ENCODE results near the gene CENPU. TPM values are rescaled to one million over a fixed set of nuclear protein-coding genes. Genes with fewer than 3 reads are reported as not detected.
"Not testable (repeated sequence)": the region's sequence is repeated elsewhere in the genome, so short reads cannot be mapped to it uniquely, and the experiment has no call there.

Gene CENPU
- total and polyA plus RNA-seq, 2 donors = 10.7 to 58.0 TPM

GRCh38 chr4:184655889-184656869 lies 77.7 kb downstream of the CENPU start:
- H3K4me1 ChIP-seq (ENCODE audit: control insufficient read depth in 2 of 2, insufficient read depth in 2 of 2, low read length in 2 of 2) = no peaks in the 10 kb centered on the region
- no peaks in the 10 kb centered on the region for H3K9me3 ChIP-seq (ENCODE audit: control insufficient read depth in 2 of 2, insufficient read depth in 1 of 2, low read length in 1 of 2)
- no peak for DNase-seq (ENCODE audit: low read depth in 6 of 9, low spot score in 9 of 9)
- H3K36me3 ChIP-seq (ENCODE audit: control insufficient read depth in 2 of 2, insufficient read depth in 2 of 2, low read length in 1 of 2) = peaks cover 0 to 11% of the 10 kb centered on the region in 2 donors
- 91% methylated on average over 8 of the region's 8 CpGs for WGBS
- no peaks in the 10 kb centered on the region for H3K27me3 ChIP-seq (ENCODE audit: control insufficient read depth in 2 of 2, insufficient read depth in 1 of 2, low read length in 1 of 2)
- H3K27ac ChIP-seq (ENCODE audit: low read depth in 1 of 2, low read length in 1 of 2) = no peak overlapping the region
- H3K4me3 ChIP-seq (ENCODE audit: low read length in 2 of 2) = no peak overlapping the region

- Histone ChIP-seq H3K27me3 (ENCODE audit: control insufficient read depth in 2 of 2, insufficient read depth in 1 of 2, low read length in 1 of 2) (no peaks in the 10 kb centered on the region), H3K9me3 (ENCODE audit: control insufficient read depth in 2 of 2, insufficient read depth in 1 of 2, low read length in 1 of 2) (no peaks in the 10 kb centered on the region), H3K27ac (ENCODE audit: low read depth in 1 of 2, low read length in 1 of 2) (no peak overlapping the region), H3K36me3 (ENCODE audit: control insufficient read depth in 2 of 2, insufficient read depth in 2 of 2, low read length in 1 of 2) (no peaks in the 10 kb centered on the region), H3K4me1 (ENCODE audit: control insufficient read depth in 2 of 2, insufficient read depth in 2 of 2, low read length in 2 of 2) (peaks cover 6 to 10% of the 10 kb centered on the region in 2 donors), H3K4me3 (ENCODE audit: low read length in 2 of 2) (no peak overlapping the region)
- no peak for DNase-seq (ENCODE audit: low read depth in 6 of 9, low spot score in 9 of 9)
- 90% methylated on average over 2 of the region's 2 CpGs for WGBS
These were observed 80.2 kb downstream of the CENPU start for GRCh38 chr4:184653650-184654049.

GRCh38 chr4:184652681-184653080 lies 81.2 kb downstream of the CENPU start:
- H3K9me3 ChIP-seq (ENCODE audit: control insufficient read depth in 2 of 2, insufficient read depth in 1 of 2, low read length in 1 of 2); DNase-seq (ENCODE audit: low read depth in 6 of 9, low spot score in 9 of 9): not testable (repeated sequence)
- peaks cover 7 to 17% of the 10 kb centered on the region in 2 donors for H3K4me1 ChIP-seq (ENCODE audit: control insufficient read depth in 2 of 2, insufficient read depth in 2 of 2, low read length in 2 of 2)

GRCh38 chr4:184651899-184652298 lies 82.0 kb downstream of the CENPU start:
- 97% methylated on average over 8 of the region's 8 CpGs for WGBS
- Histone ChIP-seq H3K27me3 (ENCODE audit: control insufficient read depth in 2 of 2, insufficient read depth in 1 of 2, low read length in 1 of 2) (no peaks in the 10 kb centered on the region), H3K4me1 (ENCODE audit: control insufficient read depth in 2 of 2, insufficient read depth in 2 of 2, low read length in 2 of 2) (peaks cover 12 to 22% of the 10 kb centered on the region in 2 donors), H3K36me3 (ENCODE audit: control insufficient read depth in 2 of 2, insufficient read depth in 2 of 2, low read length in 1 of 2) (peaks cover 0 to 5% of the 10 kb centered on the region in 2 donors), H3K9me3 (ENCODE audit: control insufficient read depth in 2 of 2, insufficient read depth in 1 of 2, low read length in 1 of 2) (no peaks in the 10 kb centered on the region), H3K4me3 (ENCODE audit: low read length in 2 of 2) (no peak overlapping the region), H3K27ac (ENCODE audit: low read depth in 1 of 2, low read length in 1 of 2) (no peak overlapping the region)
- DNase-seq (ENCODE audit: low read depth in 6 of 9, low spot score in 9 of 9) = no peak

More at GRCh38 chr4:184652681-184653080, 81.2 kb downstream of the CENPU start:
- H3K36me3 ChIP-seq (ENCODE audit: control insufficient read depth in 2 of 2, insufficient read depth in 2 of 2, low read length in 1 of 2); H3K4me3 ChIP-seq (ENCODE audit: low read length in 2 of 2); H3K27ac ChIP-seq (ENCODE audit: low read depth in 1 of 2, low read length in 1 of 2); H3K27me3 ChIP-seq (ENCODE audit: control insufficient read depth in 2 of 2, insufficient read depth in 1 of 2, low read length in 1 of 2): not testable (repeated sequence)

GRCh38 chr4:184649971-184650855 lies 83.7 kb downstream of the CENPU start:
- Histone ChIP-seq H3K4me1 (ENCODE audit: control insufficient read depth in 2 of 2, insufficient read depth in 2 of 2, low read length in 2 of 2) (peaks cover 21 to 30% of the 10 kb centered on the region in 2 donors), H3K27me3 (ENCODE audit: control insufficient read depth in 2 of 2, insufficient read depth in 1 of 2, low read length in 1 of 2) (no peaks in the 10 kb centered on the region), H3K9me3 (ENCODE audit: control insufficient read depth in 2 of 2, insufficient read depth in 1 of 2, low read length in 1 of 2) (no peaks in the 10 kb centered on the region), H3K36me3 (ENCODE audit: control insufficient read depth in 2 of 2, insufficient read depth in 2 of 2, low read length in 1 of 2) (peaks cover 0 to 21% of the 10 kb centered on the region in 2 donors), H3K4me3 (ENCODE audit: low read length in 2 of 2) (peak overlapping the region; percentile 59 to 93), H3K27ac (ENCODE audit: low read depth in 1 of 2, low read length in 1 of 2) (peak overlapping the region; percentile 82 to 88)
- DNase-seq (ENCODE audit: low read depth in 6 of 9, low spot score in 9 of 9) = peak in 2 of 9 donors; percentile 10 to 37
- 42% methylated on average over 21 of the region's 21 CpGs for WGBS

GRCh38 chr4:184649026-184649970 lies 84.6 kb downstream of the CENPU start, which contains the start of the genes CASP3 and PRIMPOL:
CASP3 (minus strand) TSS chr4:184649447; CDS start chr4:184638453, 10,994 bp downstream.
PRIMPOL (plus strand) TSS chr4:184649738; CDS start chr4:184657141, 7,403 bp downstream.
- H3K36me3 ChIP-seq (ENCODE audit: control insufficient read depth in 2 of 2, insufficient read depth in 2 of 2, low read length in 1 of 2) = peaks cover 0 to 28% of the 10 kb centered on the region in 2 donors
- no peaks in the 10 kb centered on the region for H3K9me3 ChIP-seq (ENCODE audit: control insufficient read depth in 2 of 2, insufficient read depth in 1 of 2, low read length in 1 of 2)
- peak; percentile 71 to 97 (median 93) for DNase-seq (ENCODE audit: low read depth in 6 of 9, low spot score in 9 of 9)
- H3K27ac ChIP-seq (ENCODE audit: low read depth in 1 of 2, low read length in 1 of 2) = peak within 1 kb of the TSS; percentile 91 to 96
- under 1% methylated on average over 88 of the region's 90 CpGs for WGBS
- H3K4me1 ChIP-seq (ENCODE audit: control insufficient read depth in 2 of 2, insufficient read depth in 2 of 2, low read length in 2 of 2) = peaks cover 21 to 33% of the 10 kb centered on the region in 2 donors
- H3K27me3 ChIP-seq (ENCODE audit: control insufficient read depth in 2 of 2, insufficient read depth in 1 of 2, low read length in 1 of 2) = no peaks in the 10 kb centered on the region
- H3K4me3 ChIP-seq (ENCODE audit: low read length in 2 of 2) = peak within 1 kb of the TSS; percentile 59 to 97

- H3K9me3 ChIP-seq (ENCODE audit: control insufficient read depth in 2 of 2, insufficient read depth in 1 of 2, low read length in 1 of 2) = no peaks in the 10 kb centered on the region
- peak overlapping the region; percentile 91 to 96 for H3K27ac ChIP-seq (ENCODE audit: low read depth in 1 of 2, low read length in 1 of 2)
- H3K36me3 ChIP-seq (ENCODE audit: control insufficient read depth in 2 of 2, insufficient read depth in 2 of 2, low read length in 1 of 2) = peaks cover 0 to 31% of the 10 kb centered on the region in 2 donors
- peak overlapping the region; percentile 59 to 97 for H3K4me3 ChIP-seq (ENCODE audit: low read length in 2 of 2)
- WGBS = under 1% methylated on average over 52 of the region's 52 CpGs
- peaks cover 21 to 33% of the 10 kb centered on the region in 2 donors for H3K4me1 ChIP-seq (ENCODE audit: control insufficient read depth in 2 of 2, insufficient read depth in 2 of 2, low read length in 2 of 2)
- no peaks in the 10 kb centered on the region for H3K27me3 ChIP-seq (ENCODE audit: control insufficient read depth in 2 of 2, insufficient read depth in 1 of 2, low read length in 1 of 2)
- DNase-seq (ENCODE audit: low read depth in 6 of 9, low spot score in 9 of 9) = peak in 7 of 9 donors; percentile 46 to 80 (median 60)
These were observed 85.4 kb downstream of the CENPU start for GRCh38 chr4:184648313-184649025.

GRCh38 chr4:184648054-184648312 lies 85.9 kb downstream of the CENPU start:
- Histone ChIP-seq H3K4me3 (ENCODE audit: low read length in 2 of 2) (peak overlapping the region; percentile 59 to 97), H3K27ac (ENCODE audit: low read depth in 1 of 2, low read length in 1 of 2) (peak overlapping the region; percentile 90 to 96), H3K9me3 (ENCODE audit: control insufficient read depth in 2 of 2, insufficient read depth in 1 of 2, low read length in 1 of 2) (no peaks in the 10 kb centered on the region), H3K36me3 (ENCODE audit: control insufficient read depth in 2 of 2, insufficient read depth in 2 of 2, low read length in 1 of 2) (peaks cover 0 to 31% of the 10 kb centered on the region in 2 donors), H3K27me3 (ENCODE audit: control insufficient read depth in 2 of 2, insufficient read depth in 1 of 2, low read length in 1 of 2) (no peaks in the 10 kb centered on the region), H3K4me1 (ENCODE audit: control insufficient read depth in 2 of 2, insufficient read depth in 2 of 2, low read length in 2 of 2) (peaks cover 21 to 33% of the 10 kb centered on the region in 2 donors)
- WGBS = 4% methylated on average over 6 of the region's 6 CpGs
- no peak for DNase-seq (ENCODE audit: low read depth in 6 of 9, low spot score in 9 of 9)

All from thymus (tissue), 11 donors.